GM12878 (cell line): ENCODE results near the gene LARP4B. TPM values are rescaled to one million over a fixed set of nuclear protein-coding genes. Genes with fewer than 3 reads are reported as not detected.

Experiments
- ATAC-seq: fragments of 200-7000 bp; cut with Tn5 transposase; 3 replicates; pipeline ENCODE4 v1.9.1; 2020; ENCODE audit warnings: mild to moderate bottlenecking, moderate library complexity
- BruUV-seq: library from RNA; stranded (reverse); fragments of 400-500 nt; replicated peaks from 2 replicates; lab custom pipeline; 2021; lab: Mats Ljungman, UMichigan
- CTCF ChIA-PET: fragments of 300-600 bp; sonication (Branson Sonifier 250); formaldehyde crosslinking; extraction: SDS; loops from one replicate; lab custom pipeline; 2021; ENCODE audit warnings: inconsistent platforms; lab: Yijun Ruan, JAX
- POLR2A ChIA-PET: fragments of 350-600 bp; formaldehyde crosslinking; extraction: SDS; loops from one replicate; lab custom pipeline; 2021; ENCODE audit warnings: inconsistent platforms; lab: Charles Lee
- RAD21 ChIA-PET: fragments of 300-600 bp; sonication (Branson Sonifier 250); formaldehyde crosslinking; loops from one replicate; lab custom pipeline; 2023; ENCODE audit warnings: antibody characterized with exemption; ENCODE audit not compliant: unreplicated experiment; lab: Charles Lee
- SMC1A ChIA-PET: fragments of 300-600 bp; sonication (Branson Sonifier 250); formaldehyde crosslinking; loops from one replicate; lab custom pipeline; 2023; ENCODE audit not compliant: unreplicated experiment, uncharacterized antibody; lab: Charles Lee
- DNase-seq: peaks from one replicate; pipeline ENCODE4 v3.0.0-alpha.2; 2011; ENCODE audit warnings: low read depth, low spot score
- FAIRE-seq: peaks from 3 replicates; lab custom pipeline; 2011; peaks lifted over from hg19 to GRCh38; lab: Jason Lieb, UNC
- H2AFZ ChIP-seq: 2 replicates; pipeline ENCODE4 v1.6.0; 2011; ENCODE audit warnings: low read depth, low read length, control low read depth; ENCODE audit not compliant: control insufficient read depth
- H3K27ac ChIP-seq: 2 replicates; pipeline ENCODE4 v1.5.1; 2011; ENCODE audit warnings: control low read depth; ENCODE audit not compliant: control insufficient read depth, insufficient read depth
- H3K27me3 ChIP-seq, 2 experiments: replicated peaks in 1 of 2; 2 replicates each; pipeline versions ENCODE4 v1.6.0 to v1.6.1; 2011; ENCODE audit warnings: low read length in 1 of 2; ENCODE audit not compliant: control insufficient read depth in 2 of 2, insufficient read depth in 2 of 2
- H3K36me3 ChIP-seq, 2 experiments: 2 replicates each; pipeline ENCODE4 v1.5.1; 2011; ENCODE audit warnings: low read length in 1 of 2; ENCODE audit not compliant: control insufficient read depth in 2 of 2, insufficient read depth in 2 of 2
- H3K4me1 ChIP-seq: 2 replicates; pipeline ENCODE4 v1.6.1; 2011; ENCODE audit warnings: mild to moderate bottlenecking, low read length, moderate library complexity, mixed read lengths; ENCODE audit not compliant: control insufficient read depth, insufficient read depth
- H3K4me2 ChIP-seq: 2 replicates; pipeline ENCODE4 v1.6.0; 2011; ENCODE audit warnings: control low read depth; ENCODE audit not compliant: control insufficient read depth, insufficient read depth
- H3K4me3 ChIP-seq: fragments of 200-600 bp; sonication (generic); 2 replicates; pipeline ENCODE4 v1.5.1; 2016
- H3K79me2 ChIP-seq: 2 replicates; pipeline ENCODE4 v1.6.0; 2011; ENCODE audit warnings: low read length; ENCODE audit not compliant: control insufficient read depth, insufficient read depth
- H3K9ac ChIP-seq: 2 replicates; pipeline ENCODE4 v1.8.0; 2011; ENCODE audit warnings: low read length, control low read depth, mixed read lengths; ENCODE audit not compliant: control insufficient read depth, insufficient read depth
- H3K9me3 ChIP-seq: replicated peaks from 3 replicates; pipeline ENCODE4 v1.5.1; 2011; ENCODE audit warnings: mild to moderate bottlenecking, low read length; ENCODE audit not compliant: control insufficient read depth, insufficient read depth
- H4K20me1 ChIP-seq: 2 replicates; pipeline ENCODE4 v1.6.0; 2011; ENCODE audit not compliant: control insufficient read depth, insufficient read depth
- POLR2A ChIP-seq: IDR thresholded peaks from 2 replicates; pipeline ENCODE4 v1.6.1; 2011; ENCODE audit warnings: low read depth, mild to moderate bottlenecking, low read length
- TBL1XR1 ChIP-seq: IDR thresholded peaks from 2 replicates; pipeline ENCODE4 v1.6.1; 2012; ENCODE audit warnings: low read depth, low read length, improper control_type of control experiment
- ZZZ3 ChIP-seq: IDR thresholded peaks from 2 replicates; pipeline ENCODE4 v1.6.1; 2011; ENCODE audit warnings: low read depth; ENCODE audit not compliant: control insufficient read depth, insufficient read length
- WGBS: methylation state at CpG from one replicate; pipeline ENCODE4 v1.1.6; 2016; ENCODE audit warnings: low lambda C conversion rate; ENCODE audit not compliant: insufficient replicate concordance, insufficient coverage; ENCODE audit errors: missing lambda C conversion rate; 5-methylcytosine and 5-hydroxymethylcytosine counted together
- in situ Hi-C: fragments of 300-500 bp; cut with MboI; formaldehyde crosslinking; loops from 9 replicates; pipeline ENCODE4 v1.14.3; 2018; ENCODE audit warnings: mixed read lengths
- intact Hi-C: fragments of 100-400 bp; cut with micrococcal nuclease; formaldehyde crosslinking; loops from one replicate; pipeline ENCODE4 v1.14.2; 2022; ENCODE audit not compliant: unreplicated experiment
- polyA plus RNA-seq, 11 experiments: library from polyadenylated mRNA; depleted of rRNA in 4 of 11; unstranded in 6 of 11; stranded (reverse) in 5 of 11; fragments of >200 nt; fragmentation: Nextera tagmentation in 4 of 11; fragmentation: Illumina TruSeq in 1 of 11; extraction: Ambion mirVana in 4 of 11; extraction: Trizol in 1 of 11; gene quantifications; 1 replicate in 1 of 11; 2 replicates in 10 of 11; pipeline versions ENCODE4 v1.2.1 to v1.2.3, GENCODE V29; 2011 to 2016; ENCODE audit warnings: inconsistent platforms in 2 of 11, missing spikeins in 2 of 11, low read depth in 1 of 11
- total RNA-seq, 4 experiments: library from RNA; depleted of rRNA in 3 of 4; stranded (reverse); fragments of >200 nt in 3 of 4; fragmentation: Illumina TruSeq in 1 of 4; extraction: Trizol in 1 of 4; gene quantifications; 2 replicates each; pipeline versions ENCODE4 v1.2.1 to v1.2.3, GENCODE V29; 2013 to 2021

Gene LARP4B
- total and polyA plus RNA-seq, 10 of the 15 experiments (the other 5 are each of a cell fraction or from before 2014, with no cell fraction given) = 10.5 to 119 (median 39.4) TPM

- Histone ChIP-seq H3K4me2 (no peak overlapping the region), H3K36me3 (peaks cover 0 to 6% of the 10 kb centered on the region in 2 experiments; a peak in 2 of 4 replicates), H2AFZ (no peak overlapping the region), H4K20me1 (no peaks in the 10 kb centered on the region; the same call in 1 of the 2 replicates), H3K9ac (no peak overlapping the region), H3K4me1 (no peaks in the 10 kb centered on the region), H3K27ac (no peak overlapping the region), H3K79me2 (no peaks in the 10 kb centered on the region), H3K9me3 (no peaks in the 10 kb centered on the region; the same call in 2 of the 3 replicates), H3K4me3 (no peak overlapping the region), H3K27me3 (no peaks in the 10 kb centered on the region)
- TF ChIP-seq TBL1XR1 (no peak), POLR2A (peak; percentile 20; the same call in 1 of the 2 replicates)
- in situ Hi-C loops = no loop called here
- RAD21 ChIA-PET = no interaction called here
- peak; percentile 13; the same call in 2 of the 3 replicates for ATAC-seq
- DNase-seq = no peak
- CTCF ChIA-PET = no interaction called here
- BruUV-seq = no TSS peak
- SMC1A ChIA-PET = no interaction called here
- 95% methylated on average over 24 of the region's 25 CpGs for WGBS
- POLR2A ChIA-PET = no interaction called here
- intact Hi-C loops = no loop called here
- FAIRE-seq = no peak
Measured at GRCh38 chr10:803041-803741, 128.3 kb downstream of the LARP4B start.

- RAD21 ChIA-PET = no interaction called here
- no peaks in the 10 kb centered on the region for H3K4me1 ChIP-seq
- H4K20me1 ChIP-seq = no peaks in the 10 kb centered on the region; the same call in 1 of the 2 replicates
- H3K4me3 ChIP-seq = no peak overlapping the region
- H3K27me3 ChIP-seq = no peaks in the 10 kb centered on the region
- no peaks in the 10 kb centered on the region for H3K79me2 ChIP-seq
- FAIRE-seq (no peak), DNase-seq (no peak), ATAC-seq (no peak)
- H3K36me3 ChIP-seq = no peaks in the 10 kb centered on the region; a peak in 2 of 4 replicates
- no peak overlapping the region for H3K4me2 ChIP-seq
- TF ChIP-seq ZZZ3 = no peak
- WGBS = 69% methylated on average over 9 of the region's 9 CpGs
- no peak overlapping the region for H2AFZ ChIP-seq
- SMC1A ChIA-PET = no interaction called here
- no peak overlapping the region for H3K27ac ChIP-seq
- no peak overlapping the region for H3K9ac ChIP-seq
- POLR2A ChIA-PET = no interaction called here
- in situ Hi-C loops = no loop called here
- no TSS peak for BruUV-seq
- H3K9me3 ChIP-seq = no peaks in the 10 kb centered on the region; the same call in 2 of the 3 replicates
- CTCF ChIA-PET = no interaction called here
- intact Hi-C loops = no loop called here
Measured at GRCh38 chr10:802506-802905, 129.0 kb downstream of the LARP4B start.
